A549 (cell line): Measurements from ENCODE around the gene PAK1IP1. TPM values are rescaled to one million over a fixed set of nuclear protein-coding genes. Genes with fewer than 3 reads are reported as not detected.

Source experiments
- ATAC-seq, 2 experiments: fragments of 200-7000 bp in 1 of 2; fragments of >200 bp in 1 of 2; cut with Nextera tagmentation in 1 of 2; cut with Tn5 transposase in 1 of 2; 3 replicates each; pipeline versions ENCODE4 v1.8.0 to v1.9.1; 2018 to 2020; ENCODE audit warnings: mild to moderate bottlenecking in 1 of 2, moderate library complexity in 1 of 2
- CTCF ChIA-PET: fragments of 300-600 bp; sonication (Branson Sonifier 250); formaldehyde crosslinking; extraction: SDS; loops from one replicate; lab custom pipeline; 2021; ENCODE audit warnings: antibody characterized with exemption, inconsistent platforms; lab: Yijun Ruan, JAX
- POLR2A ChIA-PET: fragments of 350-600 bp; formaldehyde crosslinking; extraction: SDS; loops from one replicate; lab custom pipeline; 2021; ENCODE audit warnings: antibody characterized with exemption, inconsistent platforms; lab: Yijun Ruan, JAX
- DNase-seq, 2 experiments: peaks; one replicate each; pipeline versions ENCODE4 v3.0.0 to v3.0.0-alpha.2; 2011 to 2016; ENCODE audit warnings: low read depth in 1 of 2, low spot score in 1 of 2
- FAIRE-seq: peaks from 2 replicates; lab custom pipeline; 2011; peaks lifted over from hg19 to GRCh38; lab: Jason Lieb, UNC
- H3K27ac ChIP-seq, 2 experiments: fragments of >200 bp; sonication (Bioruptor Twin); formaldehyde crosslinking; 3 replicates each; pipeline ENCODE4 v1.5.1; 2016 to 2017
- H3K4me1 ChIP-seq: fragments of >200 bp; sonication (Bioruptor Twin); formaldehyde crosslinking; 3 replicates; pipeline ENCODE4 v1.6.1; 2016
- H3K4me2 ChIP-seq: fragments of >200 bp; sonication (Bioruptor Twin); formaldehyde crosslinking; 3 replicates; pipeline ENCODE4 v1.6.1; 2016
- H3K4me3 ChIP-seq: fragments of >200 bp; sonication (Bioruptor Twin); formaldehyde crosslinking; 3 replicates; pipeline ENCODE4 v1.5.1; 2016
- H3K9me3 ChIP-seq: fragments of >200 bp; sonication (Bioruptor Twin); formaldehyde crosslinking; 3 replicates; pipeline ENCODE4 v1.6.1; 2016
- BCL3 ChIP-seq: fragments of >200 bp; sonication (Bioruptor Twin); formaldehyde crosslinking; IDR thresholded peaks from 3 replicates; pipeline ENCODE4 v1.6.1; 2016
- BHLHE40 ChIP-seq: IDR thresholded peaks from 2 replicates; pipeline ENCODE4 v1.6.1; 2012; ENCODE audit warnings: low read depth, low read length, inconsistent platforms
- CEBPB ChIP-seq, 2 experiments: fragments of >200 bp in 1 of 2; sonication (Bioruptor Twin) in 1 of 2; formaldehyde crosslinking in 1 of 2; IDR thresholded peaks; 2 replicates each; pipeline ENCODE4 v1.6.1; 2012 to 2016
- CHD2 ChIP-seq: fragments of 150-350 bp; IDR thresholded peaks from 2 replicates; pipeline ENCODE4 v1.6.1; 2014; ENCODE audit warnings: low read length; ENCODE audit not compliant: partially characterized antibody
- CHD4 ChIP-seq: fragments of 200-600 bp; sonication (generic); IDR thresholded peaks from 2 replicates; pipeline ENCODE4 v1.6.1; 2016; ENCODE audit warnings: antibody characterized with exemption, mild to moderate bottlenecking, borderline replicate concordance
- E2F6 ChIP-seq: IDR thresholded peaks from 2 replicates; pipeline ENCODE4 v1.6.1; 2012; ENCODE audit warnings: low read depth, borderline replicate concordance
- ELK1 ChIP-seq: fragments of 150-350 bp; IDR thresholded peaks from 2 replicates; pipeline ENCODE4 v1.6.1; 2014; ENCODE audit warnings: low read depth, mild to moderate bottlenecking, low read length
- EP300 ChIP-seq, 2 experiments: fragments of >200 bp; sonication (Bioruptor Twin); formaldehyde crosslinking; IDR thresholded peaks; 2 replicates in 1 of 2; 3 replicates in 1 of 2; pipeline ENCODE4 v1.6.1; 2016 to 2017
- FOSL2 ChIP-seq, 2 experiments: fragments of 450-650 bp in 1 of 2; fragments of >200 bp in 1 of 2; sonication (Bioruptor Twin) in 1 of 2; formaldehyde crosslinking; IDR thresholded peaks; 2 replicates each; pipeline versions ENCODE4 v1.5.0 to v1.6.1; 2016 to 2020; ENCODE audit warnings: mild to moderate bottlenecking in 1 of 2, moderate library complexity in 1 of 2
- GATA3 ChIP-seq: IDR thresholded peaks from 2 replicates; pipeline ENCODE4 v1.6.1; 2012; ENCODE audit warnings: borderline replicate concordance
- HDAC2 ChIP-seq: fragments of 200-600 bp; sonication (generic); IDR thresholded peaks from 2 replicates; pipeline ENCODE4 v1.6.1; 2016
- JUN ChIP-seq, 2 experiments: fragments of >200 bp; sonication (Bioruptor Twin); formaldehyde crosslinking; IDR thresholded peaks; 2 replicates in 1 of 2; 3 replicates in 1 of 2; pipeline ENCODE4 v1.6.1; 2016 to 2017
- KDM5A ChIP-seq: fragments of 200-600 bp; sonication (generic); IDR thresholded peaks from 2 replicates; pipeline ENCODE4 v1.6.1; 2016; ENCODE audit warnings: antibody characterized with exemption, mild to moderate bottlenecking
- MYC ChIP-seq: IDR thresholded peaks from 2 replicates; pipeline ENCODE4 v1.6.1; 2012; ENCODE audit warnings: mild to moderate bottlenecking, inconsistent platforms, low read length, improper control_type of control experiment, borderline replicate concordance
- NFE2L2 ChIP-seq: fragments of 150-350 bp; conservative IDR thresholded peaks from 2 replicates; pipeline ENCODE4 v1.6.1; 2014; ENCODE audit warnings: low read length
- NR3C1 ChIP-seq: fragments of >200 bp; sonication (Bioruptor Twin); formaldehyde crosslinking; IDR thresholded peaks from 3 replicates; pipeline ENCODE4 v1.6.1; 2017
- RARB ChIP-seq: fragments of 250-450 bp; sonication (Bioruptor Pico); IDR thresholded peaks from 2 replicates; pipeline ENCODE4 v1.8.0; 2021; ENCODE audit warnings: mild to moderate bottlenecking, moderate library complexity
- RCOR1 ChIP-seq: fragments of 150-350 bp; IDR thresholded peaks from 2 replicates; pipeline ENCODE4 v1.6.1; 2014; ENCODE audit warnings: antibody characterized with exemption, low read length, low read depth
- REST ChIP-seq: fragments of 200-600 bp; sonication (generic); IDR thresholded peaks from 2 replicates; pipeline ENCODE4 v1.6.1; 2016; ENCODE audit warnings: antibody characterized with exemption, mild to moderate bottlenecking, moderate library complexity
- RNF2 ChIP-seq: fragments of 200-600 bp; sonication (generic); IDR thresholded peaks from 2 replicates; pipeline ENCODE4 v1.6.1; 2016; ENCODE audit warnings: low read depth, mild to moderate bottlenecking, antibody characterized with exemption, moderate library complexity, borderline replicate concordance
- SMC3 ChIP-seq: fragments of >200 bp; sonication (Bioruptor Twin); formaldehyde crosslinking; IDR thresholded peaks from 3 replicates; pipeline ENCODE4 v1.6.1; 2018; ENCODE audit warnings: inconsistent platforms
- TP53 ChIP-seq: fragments of 250-450 bp; sonication (Bioruptor Pico); IDR thresholded peaks from 2 replicates; pipeline ENCODE4 v1.5.0; 2021; ENCODE audit warnings: mild to moderate bottlenecking, moderate library complexity
- USF2 ChIP-seq: fragments of 450-650 bp; IDR thresholded peaks from 2 replicates; pipeline ENCODE4 v1.6.1; 2014; ENCODE audit warnings: antibody characterized with exemption
- ZFP36 ChIP-seq: fragments of 450-650 bp; IDR thresholded peaks from 2 replicates; pipeline ENCODE4 v1.6.1; 2014; ENCODE audit warnings: borderline replicate concordance; ENCODE audit not compliant: partially characterized antibody
- ZSCAN20 ChIP-seq: fragments of 250-450 bp; sonication (Bioruptor Pico); IDR thresholded peaks from 2 replicates; pipeline ENCODE4 v1.8.0; 2022; ENCODE audit warnings: mild to moderate bottlenecking, moderate library complexity
- WGBS: methylation state at CpG from one replicate; pipeline ENCODE4 v1.1.6; 2017; ENCODE audit errors: missing lambda C conversion rate; 5-methylcytosine and 5-hydroxymethylcytosine counted together
- polyA plus RNA-seq, 4 experiments: library from polyadenylated mRNA; depleted of rRNA in 3 of 4; stranded (reverse); fragments of >200 nt; fragmentation: RNase III in 1 of 4; extraction: RNeasy Plus Mini Kit Qiagen cat#74134 plus additional on column Dnase treatment in 1 of 4; gene quantifications; 2 replicates in 3 of 4; 3 replicates in 1 of 4; pipeline ENCODE4 v1.2.3, GENCODE V29; 2011 to 2017

Gene PAK1IP1
- polyA plus RNA-seq, 2 of the 4 experiments (the other 2 are of a cell fraction), result 23.5 to 33.4 TPM

GRCh38 chr6:10676403-10676802, 18.4 kb upstream of the PAK1IP1 start:
- ChIA-PET POLR2A (no interaction called here), CTCF (interaction anchor here (1.4 kb wide), 1 partner anchor 11 kb away, joined by 3 read pairs; no protein-coding TSS in a partner anchor)
- H3K4me1 ChIP-seq, result no peaks in the 10 kb centered on the region
- WGBS, result 99% methylated on average over 7 of the region's 7 CpGs
- H3K4me3 ChIP-seq, result no peak overlapping the region
- FAIRE-seq (no peak), DNase-seq (no peak), ATAC-seq (no peak)
- H3K4me2 ChIP-seq, result no peak overlapping the region
- H3K9me3 ChIP-seq, result no peaks in the 10 kb centered on the region
- no peak overlapping the region for H3K27ac ChIP-seq
- TF ChIP-seq GATA3, result no peak
- no peak for TF ChIP-seq FOSL2 (IDR thresholded peaks at IDR 0.05)
- no peak for TF ChIP-seq FOSL2 (CRISPR knock-in tag; IDR thresholded peaks at IDR 0.05)
- no peak for TF ChIP-seq RNF2
- TF ChIP-seq SMC3, result no peak
- no peak for TF ChIP-seq TP53 (CRISPR knock-in tag)
- TF ChIP-seq ZFP36, result no peak
- TF ChIP-seq E2F6, result no peak
- TF ChIP-seq KDM5A, result no peak
- no peak for TF ChIP-seq EP300 (IDR thresholded peaks at IDR 0.05)
- TF ChIP-seq RCOR1, result no peak
- no peak for TF ChIP-seq BHLHE40
- no peak for TF ChIP-seq USF2

GRCh38 chr6:10678456-10678855, 16.3 kb upstream of the PAK1IP1 start:
- FAIRE-seq (no peak), DNase-seq (no peak), ATAC-seq (no peak)
- CTCF ChIA-PET, result no interaction called here
- POLR2A ChIA-PET, result no interaction called here
- no peaks in the 10 kb centered on the region for H3K4me1 ChIP-seq
- no peak overlapping the region for H3K4me2 ChIP-seq
- WGBS, result 77% methylated on average over 4 of the region's 4 CpGs
- no peak overlapping the region for H3K27ac ChIP-seq
- H3K4me3 ChIP-seq, result no peak overlapping the region
- no peaks in the 10 kb centered on the region for H3K9me3 ChIP-seq
- no peak for TF ChIP-seq REST

GRCh38 chr6:10681795-10682194, 13.0 kb upstream of the PAK1IP1 start:
- WGBS, result 20% methylated on average over 3 of the region's 3 CpGs
- CTCF ChIA-PET, result no interaction called here
- TF ChIP-seq NR3C1, result no peak
- no peak for TF ChIP-seq SMC3
- TF ChIP-seq ZFP36, result no peak
- no peak for TF ChIP-seq CHD4
- no peak for TF ChIP-seq HDAC2
- TF ChIP-seq ZSCAN20, result no peak
- no peak for TF ChIP-seq RNF2
- TF ChIP-seq BCL3, result no peak
- TF ChIP-seq NFE2L2, result no peak
- TF ChIP-seq EP300 (IDR thresholded peaks at IDR 0.05), result no peak
- TF ChIP-seq CHD2, result no peak
- TF ChIP-seq RARB (CRISPR knock-in tag), result no peak
- TF ChIP-seq MYC, result no peak
- TF ChIP-seq CEBPB (IDR thresholded peaks at IDR 0.05), result no peak
- no peak for TF ChIP-seq ELK1
- TF ChIP-seq JUN (IDR thresholded peaks at IDR 0.05), result no peak

More at GRCh38 chr6:10681795-10682194, 13.0 kb upstream of the PAK1IP1 start:
- POLR2A ChIA-PET, result no interaction called here
- no peak for FAIRE-seq
- ATAC-seq, result no peak
- Histone ChIP-seq H3K4me1 (no peaks in the 10 kb centered on the region), H3K4me2 (no peak overlapping the region), H3K4me3 (no peak overlapping the region), H3K9me3 (no peaks in the 10 kb centered on the region), H3K27ac (no peak overlapping the region)
- DNase-seq, result no peak
